Ovary (tissue), 3 donors: ENCODE measurements around the gene AP1AR.
A peak's percentile ranks its signal among the peaks of the same experiment; 100 is the strongest.

Source experiments
- EP300 ChIP-seq: sonication (generic); formaldehyde crosslinking; IDR thresholded peaks from one replicate; pipeline ENCODE4 v1.6.1; 2017; ENCODE audit warnings: antibody characterized with exemption
- POLR2A ChIP-seq: fragments of 450-650 bp; IDR thresholded peaks from one replicate; pipeline ENCODE4 v1.6.1; 2017; ENCODE audit warnings: antibody characterized with exemption, mild to moderate bottlenecking, moderate library complexity
- TF ChIP-seq, protein P1 (sequence below), 3 donors: fragments of 450-650 bp in 2 of 3; fragments of 200-600 bp in 1 of 3; IDR thresholded peaks; one replicate each; pipeline versions ENCODE4 v1.5.1 to v1.8.0; 2016 to 2022; ENCODE audit warnings: antibody characterized with exemption in 3 of 3, mild to moderate bottlenecking in 1 of 3
- donor health status: DM: no; HTN: no; CAD: no.

DNA sequence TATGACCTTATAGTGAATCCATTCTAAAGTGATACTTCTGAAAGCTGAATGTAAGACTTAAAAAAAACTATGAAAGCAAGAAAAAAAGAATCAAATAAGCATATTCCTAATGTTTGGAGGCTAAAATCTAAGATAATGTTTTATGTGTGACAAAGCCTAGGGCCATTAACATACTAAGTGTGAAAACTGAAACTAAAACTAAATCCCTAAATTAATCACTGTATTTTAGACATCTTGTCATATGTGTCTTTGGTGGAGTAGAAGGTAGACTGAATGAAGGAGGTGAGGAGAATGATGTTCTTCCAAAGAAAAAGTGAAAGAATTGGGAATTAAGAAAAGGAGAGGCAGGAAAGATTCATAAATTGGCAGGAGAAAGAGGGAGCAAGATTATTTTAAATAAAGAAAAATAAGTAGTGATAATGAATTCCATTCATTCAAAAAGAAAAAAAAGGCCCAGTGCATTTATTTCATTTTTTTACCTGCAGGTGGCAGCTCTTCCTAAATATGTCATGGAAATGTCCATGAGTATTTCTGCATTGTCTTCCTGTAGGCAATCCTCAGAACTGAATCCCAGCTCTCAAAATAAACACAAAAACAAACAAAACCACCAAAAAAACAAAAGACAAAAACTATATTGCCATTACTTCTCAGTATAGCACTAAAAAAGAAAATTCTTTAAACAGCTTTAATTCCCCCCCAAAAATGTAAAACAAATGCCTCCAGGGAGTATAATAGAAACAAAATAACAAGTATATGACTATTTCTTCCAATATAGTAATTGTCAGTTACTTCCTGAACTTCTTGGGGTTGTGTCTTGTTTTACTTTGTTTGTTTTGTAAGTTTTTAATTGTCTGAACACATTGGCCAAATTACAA lies 17.0 kb upstream of the AP1AR start:
- TF ChIP-seq, protein P1, sequence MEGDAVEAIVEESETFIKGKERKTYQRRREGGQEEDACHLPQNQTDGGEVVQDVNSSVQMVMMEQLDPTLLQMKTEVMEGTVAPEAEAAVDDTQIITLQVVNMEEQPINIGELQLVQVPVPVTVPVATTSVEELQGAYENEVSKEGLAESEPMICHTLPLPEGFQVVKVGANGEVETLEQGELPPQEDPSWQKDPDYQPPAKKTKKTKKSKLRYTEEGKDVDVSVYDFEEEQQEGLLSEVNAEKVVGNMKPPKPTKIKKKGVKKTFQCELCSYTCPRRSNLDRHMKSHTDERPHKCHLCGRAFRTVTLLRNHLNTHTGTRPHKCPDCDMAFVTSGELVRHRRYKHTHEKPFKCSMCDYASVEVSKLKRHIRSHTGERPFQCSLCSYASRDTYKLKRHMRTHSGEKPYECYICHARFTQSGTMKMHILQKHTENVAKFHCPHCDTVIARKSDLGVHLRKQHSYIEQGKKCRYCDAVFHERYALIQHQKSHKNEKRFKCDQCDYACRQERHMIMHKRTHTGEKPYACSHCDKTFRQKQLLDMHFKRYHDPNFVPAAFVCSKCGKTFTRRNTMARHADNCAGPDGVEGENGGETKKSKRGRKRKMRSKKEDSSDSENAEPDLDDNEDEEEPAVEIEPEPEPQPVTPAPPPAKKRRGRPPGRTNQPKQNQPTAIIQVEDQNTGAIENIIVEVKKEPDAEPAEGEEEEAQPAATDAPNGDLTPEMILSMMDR (IDR thresholded peaks at IDR 0.05): peak; percentile 23 to 38 (median 32)
- TF ChIP-seq POLR2A (no peak), EP300 (no peak)
